GM19372 (cell line): Measurements from ENCODE around the gene SULT2A1.
"Not testable (repeated sequence)": the region's sequence is repeated elsewhere in the genome, so short reads cannot be mapped to it uniquely, and the experiment has no call there.

Source experiments
- ATAC-seq: cut with Tn5 transposase; IDR thresholded peaks from one replicate; pipeline ENCODE4 v1.9.1; 2021; ENCODE audit warnings: mild to moderate bottlenecking, low read depth, moderate library complexity; ENCODE audit not compliant: unreplicated experiment

SULT2A1 gene

GRCh38 chr19:47886010-47886559 is at the start of gene SULT2A1:
Gene SULT2A1, minus strand, starts transcription at chr19:47886315. Its CDS starts 58 bp downstream, at chr19:47886257.
- ATAC-seq = no peak

DNA sequence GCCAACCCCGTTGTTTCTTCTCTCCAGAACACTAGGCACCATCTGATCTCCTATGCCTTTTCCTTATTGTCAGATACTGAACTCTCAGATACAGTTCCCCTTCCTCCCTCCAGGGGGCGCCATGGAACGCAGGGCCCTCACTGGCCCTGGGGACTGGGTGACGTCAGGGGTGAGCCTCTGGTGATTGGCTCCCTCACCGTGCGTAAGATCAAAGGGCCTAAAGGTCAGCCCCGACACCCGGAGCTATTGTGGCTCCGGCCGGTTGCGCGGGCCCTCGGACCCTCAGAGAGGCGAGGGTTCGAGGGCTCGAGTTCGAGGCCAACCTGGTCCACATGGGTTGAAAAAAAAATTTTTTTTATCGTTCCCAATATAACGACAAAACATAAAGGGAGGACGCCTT is 42.5 kb upstream of the SULT2A1 start:
- ATAC-seq = not testable (repeated sequence)

DNA sequence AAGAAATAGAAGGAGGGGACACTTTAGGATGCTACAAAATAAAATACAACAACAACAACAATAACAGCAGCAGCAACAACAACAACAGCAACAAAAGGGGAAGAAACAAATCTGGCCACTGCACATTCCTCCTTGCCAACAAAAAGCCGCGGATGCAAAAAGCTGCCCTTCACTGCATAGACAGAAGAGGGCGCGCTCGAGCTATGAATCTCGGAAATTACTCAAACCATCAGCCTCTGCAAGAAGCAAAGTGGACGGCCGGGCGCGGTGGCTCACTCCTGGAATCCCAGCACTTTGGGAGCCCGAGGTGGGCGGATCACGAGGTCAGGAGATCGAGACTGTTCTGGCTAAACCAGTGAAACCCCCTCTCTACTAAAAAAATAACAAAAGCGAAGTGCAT is 34.0 kb upstream of the SULT2A1 start:
- ATAC-seq = not testable (repeated sequence)

DNA sequence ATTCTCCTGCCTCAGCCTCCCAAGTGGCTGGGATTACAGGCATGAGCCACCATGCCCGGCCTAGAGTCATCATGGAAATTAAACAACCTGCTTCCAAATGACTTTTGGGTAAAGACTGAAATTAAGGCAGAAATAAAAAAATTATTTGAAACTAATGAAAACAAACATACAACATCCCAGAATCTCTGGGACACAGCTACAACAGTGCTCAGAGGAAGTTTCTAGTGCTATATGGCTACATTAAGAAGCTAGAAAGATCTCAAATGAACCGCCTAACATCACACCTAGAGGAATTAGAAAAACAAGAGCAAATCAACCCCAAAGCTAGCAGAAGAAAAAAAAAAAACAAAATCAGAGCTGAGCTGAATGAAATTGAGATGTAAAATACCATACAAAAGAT is 24.1 kb upstream of the SULT2A1 start:
- ATAC-seq = not testable (repeated sequence)

DNA sequence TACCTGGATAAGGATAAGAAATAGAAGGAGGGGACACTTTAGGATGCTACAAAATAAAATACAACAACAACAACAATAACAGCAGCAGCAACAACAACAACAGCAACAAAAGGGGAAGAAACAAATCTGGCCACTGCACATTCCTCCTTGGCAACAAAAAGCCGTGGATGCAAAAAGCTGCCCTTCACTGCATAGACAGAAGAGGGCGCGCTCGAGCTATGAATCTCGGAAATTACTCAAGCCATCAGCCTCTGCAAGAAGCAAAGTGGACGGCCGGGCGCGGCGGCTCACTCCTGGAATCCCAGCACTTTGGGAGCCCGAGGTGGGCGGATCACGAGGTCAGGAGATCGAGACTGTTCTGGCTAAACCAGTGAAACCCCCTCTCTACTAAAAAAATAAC is 23.2 kb upstream of the SULT2A1 start:
- not testable (repeated sequence) for ATAC-seq

DNA sequence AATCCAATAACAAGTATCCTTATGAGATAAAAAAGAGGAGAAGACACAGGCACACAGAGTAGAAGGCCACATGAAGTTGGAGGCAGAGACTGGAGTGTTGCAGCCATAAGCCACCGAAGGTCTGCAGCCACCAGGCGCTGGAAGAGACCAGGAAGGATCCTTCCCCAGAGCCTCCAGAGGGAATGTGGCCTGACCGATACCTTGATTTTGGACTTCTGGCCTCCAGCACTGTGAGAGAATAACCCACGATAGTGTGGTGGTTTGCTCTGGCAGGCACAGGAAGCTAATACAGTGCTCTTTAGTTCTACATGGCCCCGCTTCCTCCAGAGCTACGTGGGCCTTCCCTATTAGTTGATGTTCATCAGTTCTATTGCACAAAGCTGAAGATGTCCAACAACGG is 15.3 kb upstream of the SULT2A1 start:
- ATAC-seq = no peak

- ATAC-seq = no peak
These were observed 13.2 kb upstream of the SULT2A1 start for GRCh38 chr19:47899335-47899734.

GRCh38 chr19:47897861-47898260 is 11.7 kb upstream of the SULT2A1 start:
- ATAC-seq = no peak

GRCh38 chr19:47896773-47897172 is 10.7 kb upstream of the SULT2A1 start:
- ATAC-seq = no peak

DNA sequence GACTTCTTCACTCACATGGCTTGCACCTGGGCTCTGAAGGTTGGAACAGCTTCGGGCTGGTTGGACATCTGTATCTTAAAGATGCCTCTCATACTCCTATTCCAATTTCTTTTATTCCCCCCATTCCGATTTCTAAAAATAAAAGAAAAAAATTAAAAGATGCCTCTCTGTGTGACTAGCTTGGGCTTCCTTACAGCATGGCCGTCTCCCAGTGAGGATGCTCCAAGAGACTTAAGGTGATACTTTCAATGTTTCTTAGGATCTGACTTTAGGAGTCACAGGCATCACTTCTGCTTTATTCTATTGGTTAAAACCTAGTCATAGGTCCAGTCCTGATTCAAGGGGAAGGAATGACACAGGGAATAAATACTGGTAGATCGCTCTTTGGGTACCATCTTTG is 9.9 kb upstream of the SULT2A1 start:
- ATAC-seq = no peak

DNA sequence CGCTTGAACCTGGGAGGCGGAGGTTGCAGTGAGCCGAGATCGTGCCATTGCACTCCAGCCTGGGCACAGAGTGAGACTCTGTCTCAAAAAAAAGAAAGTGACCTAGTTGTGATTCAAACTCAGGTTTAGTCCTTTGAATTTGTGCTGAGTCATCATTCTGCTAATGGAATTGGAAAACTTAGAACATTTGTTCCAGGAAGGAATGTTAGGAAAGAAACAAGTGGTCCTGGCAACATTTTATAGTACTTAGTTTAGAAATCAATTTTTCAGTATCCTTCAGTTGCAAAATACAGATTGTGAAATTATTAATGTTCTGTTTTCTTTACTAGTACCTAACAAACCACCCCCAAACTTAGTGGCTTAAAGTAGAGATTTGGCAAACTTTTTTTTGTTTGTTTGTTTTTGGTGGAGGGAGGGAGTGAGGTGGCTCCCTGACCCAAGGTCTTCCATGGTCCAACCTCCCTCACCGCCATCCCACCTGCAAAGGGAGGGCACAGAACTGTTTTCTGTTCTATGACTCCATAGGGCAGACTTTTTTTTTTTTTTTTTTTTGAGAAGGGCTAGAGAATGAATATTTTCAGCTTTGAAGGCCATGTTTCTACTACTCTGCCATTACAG is 9.2 kb upstream of the SULT2A1 start:
- ATAC-seq = no peak

DNA sequence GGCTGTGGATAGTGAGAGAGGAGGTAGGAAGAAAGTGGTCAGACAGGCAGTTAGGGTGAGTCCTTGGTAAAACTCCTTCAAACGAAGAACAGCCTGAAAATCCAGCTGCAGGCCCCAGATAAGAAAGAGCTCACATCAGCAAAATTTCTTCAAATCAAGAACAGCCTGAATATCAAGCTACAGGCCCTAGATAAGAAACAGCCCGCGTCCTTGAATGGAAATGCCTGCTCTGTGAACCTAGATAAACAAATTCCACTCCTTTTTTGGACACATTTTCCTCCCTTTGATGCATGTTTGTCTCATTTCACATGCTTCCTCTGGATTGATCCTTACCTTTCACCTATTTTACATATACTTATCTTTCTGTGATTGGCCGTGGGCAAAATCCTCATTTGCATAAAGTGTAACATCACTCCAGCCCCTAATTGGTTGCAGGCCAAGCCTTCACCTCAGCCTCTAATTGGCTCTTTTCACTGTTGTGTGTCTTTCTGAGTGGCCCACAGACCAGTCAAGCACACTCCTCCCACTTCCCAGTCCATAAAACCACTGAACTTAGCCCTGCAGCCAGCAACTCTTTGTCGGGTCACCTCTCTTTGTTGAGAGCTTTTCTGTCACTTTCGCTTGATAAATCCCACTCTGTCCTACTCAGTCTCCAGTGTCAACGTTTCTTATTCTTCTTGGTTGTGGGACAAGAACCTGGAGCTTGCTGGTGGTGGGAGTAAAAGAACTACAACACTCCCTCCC is 6.0 kb upstream of the SULT2A1 start:
- ATAC-seq = no peak

- no peak for ATAC-seq
These were observed 5.5 kb upstream of the SULT2A1 start for GRCh38 chr19:47891622-47891922.

GRCh38 chr19:47890865-47891621 is 4.9 kb upstream of the SULT2A1 start:
- ATAC-seq = no peak

DNA sequence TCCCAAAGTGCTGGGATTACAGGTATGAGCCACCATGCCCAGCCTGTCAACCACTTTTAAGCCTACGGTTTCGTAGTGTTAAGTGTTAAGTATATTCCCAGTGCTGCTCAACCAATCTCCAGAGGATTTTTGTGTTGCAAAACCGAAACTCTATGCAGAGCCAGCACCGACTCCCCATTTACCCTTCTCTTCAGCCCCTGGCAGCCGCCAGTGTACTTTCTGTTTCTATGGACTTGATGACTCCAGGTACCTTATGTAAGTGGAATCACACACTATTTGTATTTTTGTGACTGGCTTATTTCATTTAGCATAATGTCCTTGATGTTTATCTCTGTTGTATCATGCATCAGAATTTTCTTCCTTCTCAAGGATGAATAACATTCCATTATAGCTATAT is 1.1 kb downstream of the SULT2A1 start:
- ATAC-seq = no peak

DNA sequence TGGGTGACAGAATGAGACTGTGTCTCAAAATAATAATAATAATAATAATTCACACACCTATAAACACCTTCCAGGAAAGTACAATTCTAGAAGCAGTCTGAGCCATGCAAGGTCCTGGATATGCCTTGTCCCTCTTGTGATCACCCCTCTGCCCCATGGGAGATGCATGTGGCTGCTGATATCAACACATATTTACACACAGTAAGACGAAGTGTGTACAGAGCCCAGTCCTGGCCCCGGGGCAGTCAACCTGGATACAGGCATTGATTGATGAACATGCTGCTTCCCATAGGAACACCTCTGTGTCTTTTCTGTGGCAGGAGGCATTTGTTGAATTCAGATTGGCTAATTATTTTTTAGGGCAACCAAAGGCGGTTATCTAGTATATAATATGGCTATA is 3.2 kb downstream of the SULT2A1 start:
- ATAC-seq = no peak

GRCh38 chr19:47881757-47882156 is 4.4 kb downstream of the SULT2A1 start:
- no peak for ATAC-seq

- ATAC-seq = not testable (repeated sequence)
These were observed 6.7 kb downstream of the SULT2A1 start for GRCh38 chr19:47879385-47879784.

- ATAC-seq = no peak
These were observed 7.2 kb downstream of the SULT2A1 start for GRCh38 chr19:47878906-47879305.

- ATAC-seq = no peak
These were observed 20.9 kb downstream of the SULT2A1 start for GRCh38 chr19:47865166-47865565.

- no peak for ATAC-seq
These were observed 22.6 kb downstream of the SULT2A1 start for GRCh38 chr19:47863514-47863936.
